Gastroesophageal sphincter (tissue), 3 donors: ENCODE measurements around the gene PLXNA2.

Experiments used
- POLR2A ChIP-seq, 2 donors: fragments of 450-650 bp; IDR thresholded peaks; one replicate each; pipeline ENCODE4 v1.6.1; 2017; ENCODE audit warnings: antibody characterized with exemption in 2 of 2, mild to moderate bottlenecking in 2 of 2, moderate library complexity in 1 of 2
- TF ChIP-seq, protein P1 (sequence below), 4 experiments: fragments of 200-600 bp in 2 of 4; fragments of 450-650 bp in 2 of 4; sonication (generic) in 1 of 4; IDR thresholded peaks; one replicate each; pipeline ENCODE4 v1.5.1; 2017 to 2019; ENCODE audit warnings: antibody characterized with exemption in 4 of 4, mild to moderate bottlenecking in 2 of 4, moderate library complexity in 2 of 4

DNA sequence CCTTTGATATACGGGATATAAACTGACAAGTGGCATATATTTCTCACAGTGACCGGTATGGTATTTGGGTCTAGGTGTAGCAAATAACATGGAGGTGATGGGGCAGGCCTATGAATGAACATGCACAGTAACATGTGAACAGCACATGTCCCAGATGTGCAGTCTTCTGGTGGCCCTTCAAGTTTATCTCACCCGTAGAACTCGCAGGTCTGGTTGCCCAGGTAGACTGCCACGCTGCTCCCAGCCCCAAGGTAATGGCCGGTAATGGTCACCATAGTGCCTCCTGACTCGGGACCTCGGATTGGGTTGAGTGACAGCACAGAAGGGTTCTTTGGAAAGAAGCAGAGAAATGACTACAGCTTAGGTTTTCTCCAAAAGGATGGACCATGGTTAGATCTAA, 192.0 kb downstream of the PLXNA2 start:
- TF ChIP-seq, protein P1, sequence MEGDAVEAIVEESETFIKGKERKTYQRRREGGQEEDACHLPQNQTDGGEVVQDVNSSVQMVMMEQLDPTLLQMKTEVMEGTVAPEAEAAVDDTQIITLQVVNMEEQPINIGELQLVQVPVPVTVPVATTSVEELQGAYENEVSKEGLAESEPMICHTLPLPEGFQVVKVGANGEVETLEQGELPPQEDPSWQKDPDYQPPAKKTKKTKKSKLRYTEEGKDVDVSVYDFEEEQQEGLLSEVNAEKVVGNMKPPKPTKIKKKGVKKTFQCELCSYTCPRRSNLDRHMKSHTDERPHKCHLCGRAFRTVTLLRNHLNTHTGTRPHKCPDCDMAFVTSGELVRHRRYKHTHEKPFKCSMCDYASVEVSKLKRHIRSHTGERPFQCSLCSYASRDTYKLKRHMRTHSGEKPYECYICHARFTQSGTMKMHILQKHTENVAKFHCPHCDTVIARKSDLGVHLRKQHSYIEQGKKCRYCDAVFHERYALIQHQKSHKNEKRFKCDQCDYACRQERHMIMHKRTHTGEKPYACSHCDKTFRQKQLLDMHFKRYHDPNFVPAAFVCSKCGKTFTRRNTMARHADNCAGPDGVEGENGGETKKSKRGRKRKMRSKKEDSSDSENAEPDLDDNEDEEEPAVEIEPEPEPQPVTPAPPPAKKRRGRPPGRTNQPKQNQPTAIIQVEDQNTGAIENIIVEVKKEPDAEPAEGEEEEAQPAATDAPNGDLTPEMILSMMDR (IDR thresholded peaks at IDR 0.05): no peak
- no peak for TF ChIP-seq POLR2A (IDR thresholded peaks at IDR 0.05)
